Gastroesophageal sphincter (tissue), 4 donors: ENCODE data around the gene HS6ST3. TPM values are rescaled to one million over a fixed set of nuclear protein-coding genes. Genes with fewer than 3 reads are reported as not detected.

Experiments
- ATAC-seq: fragments of 150-250 bp; one replicate; pipeline ENCODE4 v1.9.1; 2016; ENCODE audit warnings: mild to moderate bottlenecking, moderate library complexity
- H3K27ac ChIP-seq, 4 donors: fragments of 200-600 bp; sonication (generic) in 3 of 4; 1 replicate in 3 of 4; 2 replicates in 1 of 4; pipeline ENCODE4 v1.5.1; 2016 to 2019
- H3K27me3 ChIP-seq: fragments of 200-600 bp; sonication (generic); one replicate; pipeline ENCODE4 v1.5.1; 2019
- H3K36me3 ChIP-seq, 2 donors: fragments of 200-600 bp; sonication (generic); one replicate each; pipeline ENCODE4 v1.5.1; 2019; ENCODE audit warnings: control low read depth in 1 of 2
- H3K4me1 ChIP-seq, 3 donors: fragments of 200-600 bp; sonication (generic); 1 replicate in 2 of 3; 2 replicates in 1 of 3; pipeline ENCODE4 v1.5.1; 2016 to 2019; ENCODE audit warnings: control low read depth in 2 of 3
- H3K4me3 ChIP-seq, 2 donors: fragments of 200-600 bp; sonication (generic); one replicate each; pipeline ENCODE4 v1.5.1; 2019; ENCODE audit warnings: mild to moderate bottlenecking in 1 of 2, moderate library complexity in 1 of 2
- H3K9me3 ChIP-seq, 3 donors: fragments of 200-600 bp; sonication (generic); one replicate each; pipeline ENCODE4 v1.5.1; 2017 to 2019; ENCODE audit warnings: control low read depth in 2 of 3
- EP300 ChIP-seq: sonication (generic); formaldehyde crosslinking; IDR thresholded peaks from one replicate; pipeline ENCODE4 v1.6.1; 2017; ENCODE audit warnings: antibody characterized with exemption, mild to moderate bottlenecking
- POLR2A ChIP-seq, 2 donors: fragments of 450-650 bp; IDR thresholded peaks; one replicate each; pipeline ENCODE4 v1.6.1; 2017; ENCODE audit warnings: antibody characterized with exemption in 2 of 2, mild to moderate bottlenecking in 2 of 2, moderate library complexity in 1 of 2
- POLR2AphosphoS5 ChIP-seq: sonication (generic); formaldehyde crosslinking; IDR thresholded peaks from one replicate; pipeline ENCODE4 v1.6.1; 2017; ENCODE audit warnings: antibody characterized with exemption
- WGBS, 2 donors: methylation state at CpG; one replicate each; pipeline ENCODE4 v1.1.5; 2018; ENCODE audit warnings: low coverage in 1 of 2; 5-methylcytosine and 5-hydroxymethylcytosine counted together
- total RNA-seq, 4 donors: library from RNA; depleted of rRNA; stranded (reverse); fragments of >200 nt; gene quantifications; one replicate each; pipeline ENCODE4 v1.1.0, GENCODE V29; 2016
- TF ChIP-seq, protein P1 (sequence below), 4 experiments: fragments of 200-600 bp in 2 of 4; fragments of 450-650 bp in 2 of 4; sonication (generic) in 1 of 4; IDR thresholded peaks; one replicate each; pipeline ENCODE4 v1.5.1; 2017 to 2019; ENCODE audit warnings: antibody characterized with exemption in 4 of 4, mild to moderate bottlenecking in 2 of 4, moderate library complexity in 2 of 4

The HS6ST3 gene
- total RNA-seq, 4 donors from 2014 or later = 3.4 to 13.2 (median 5.2) TPM

DNA sequence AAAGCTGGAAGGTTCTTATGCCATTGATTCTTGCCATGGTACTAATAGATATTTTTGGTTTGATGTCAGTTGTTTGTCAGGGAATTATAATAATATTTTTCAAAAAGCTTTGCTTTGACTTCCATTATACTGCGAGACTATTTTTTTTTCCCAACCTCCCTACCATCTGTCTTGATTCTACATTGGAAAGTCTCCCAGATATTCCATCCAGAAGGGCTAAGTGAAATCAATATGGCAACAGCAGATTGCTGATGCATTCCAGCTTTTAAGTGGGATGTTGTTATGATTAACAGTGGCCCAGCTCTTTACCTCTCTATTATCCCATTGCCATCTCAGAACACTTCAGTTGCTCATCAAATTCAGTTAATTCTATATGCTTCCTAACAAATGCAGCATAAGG is 657.0 kb downstream of the HS6ST3 start:
- H3K36me3 ChIP-seq = no peaks in the 10 kb centered on the region
- no peaks in the 10 kb centered on the region for H3K9me3 ChIP-seq
- no peak overlapping the region for H3K27ac ChIP-seq
- H3K4me1 ChIP-seq = no peaks in the 10 kb centered on the region
- ATAC-seq = no peak
- H3K27me3 ChIP-seq = no peaks in the 10 kb centered on the region
- TF ChIP-seq POLR2AphosphoS5 (no peak), EP300 (no peak), POLR2A (IDR thresholded peaks at IDR 0.05) (no peak)
- TF ChIP-seq, protein P1, sequence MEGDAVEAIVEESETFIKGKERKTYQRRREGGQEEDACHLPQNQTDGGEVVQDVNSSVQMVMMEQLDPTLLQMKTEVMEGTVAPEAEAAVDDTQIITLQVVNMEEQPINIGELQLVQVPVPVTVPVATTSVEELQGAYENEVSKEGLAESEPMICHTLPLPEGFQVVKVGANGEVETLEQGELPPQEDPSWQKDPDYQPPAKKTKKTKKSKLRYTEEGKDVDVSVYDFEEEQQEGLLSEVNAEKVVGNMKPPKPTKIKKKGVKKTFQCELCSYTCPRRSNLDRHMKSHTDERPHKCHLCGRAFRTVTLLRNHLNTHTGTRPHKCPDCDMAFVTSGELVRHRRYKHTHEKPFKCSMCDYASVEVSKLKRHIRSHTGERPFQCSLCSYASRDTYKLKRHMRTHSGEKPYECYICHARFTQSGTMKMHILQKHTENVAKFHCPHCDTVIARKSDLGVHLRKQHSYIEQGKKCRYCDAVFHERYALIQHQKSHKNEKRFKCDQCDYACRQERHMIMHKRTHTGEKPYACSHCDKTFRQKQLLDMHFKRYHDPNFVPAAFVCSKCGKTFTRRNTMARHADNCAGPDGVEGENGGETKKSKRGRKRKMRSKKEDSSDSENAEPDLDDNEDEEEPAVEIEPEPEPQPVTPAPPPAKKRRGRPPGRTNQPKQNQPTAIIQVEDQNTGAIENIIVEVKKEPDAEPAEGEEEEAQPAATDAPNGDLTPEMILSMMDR (IDR thresholded peaks at IDR 0.05) = no peak
- 63 to 70% methylated on average over 1 of the region's 1 CpG for WGBS, 2 donors
- H3K4me3 ChIP-seq = no peak overlapping the region

DNA sequence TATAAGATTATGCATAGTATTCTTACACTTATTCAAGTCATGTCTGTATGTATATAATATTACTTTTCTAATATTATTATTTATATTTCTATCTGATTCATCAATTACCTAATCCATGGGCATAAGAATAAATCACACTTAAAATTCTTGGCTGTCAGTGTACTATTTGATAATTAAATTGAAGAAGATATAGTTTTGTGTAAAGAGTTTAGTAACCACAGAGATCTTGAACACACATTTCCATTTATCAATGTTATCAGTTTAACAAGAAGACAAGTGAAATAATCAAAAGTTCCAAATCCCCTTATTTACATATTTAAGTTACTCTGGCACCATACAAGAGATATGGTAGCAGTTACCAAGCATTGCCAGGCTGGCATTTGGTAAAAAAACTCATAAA is 659.9 kb downstream of the HS6ST3 start:
- TF ChIP-seq EP300 (no peak), POLR2AphosphoS5 (no peak), POLR2A (IDR thresholded peaks at IDR 0.05) (no peak)
- TF ChIP-seq, protein P1 (IDR thresholded peaks at IDR 0.05) = no peak
- H3K4me3 ChIP-seq = no peak overlapping the region
- H3K4me1 ChIP-seq = no peaks in the 10 kb centered on the region
- H3K27ac ChIP-seq = no peak overlapping the region
- no peaks in the 10 kb centered on the region for H3K9me3 ChIP-seq
- no peaks in the 10 kb centered on the region for H3K27me3 ChIP-seq
- no peaks in the 10 kb centered on the region for H3K36me3 ChIP-seq
- no peak for ATAC-seq

- Histone ChIP-seq H3K27ac (no peak overlapping the region), H3K27me3 (no peaks in the 10 kb centered on the region), H3K4me3 (no peak overlapping the region), H3K36me3 (no peaks in the 10 kb centered on the region), H3K4me1 (no peaks in the 10 kb centered on the region), H3K9me3 (no peaks in the 10 kb centered on the region)
- ATAC-seq = no peak
- 90 to 100% methylated on average over 1 of the region's 1 CpG for WGBS, 2 donors
- TF ChIP-seq POLR2AphosphoS5 = no peak
- no peak for TF ChIP-seq EP300
- TF ChIP-seq POLR2A (IDR thresholded peaks at IDR 0.05) = no peak
- TF ChIP-seq, protein P1 (IDR thresholded peaks at IDR 0.05) = no peak
Observed at GRCh38 chr13:96751089-96751488, 661.2 kb downstream of the HS6ST3 start.

- H3K36me3 ChIP-seq = no peaks in the 10 kb centered on the region
- no peak overlapping the region for H3K27ac ChIP-seq
- TF ChIP-seq EP300 = no peak
- H3K27me3 ChIP-seq = no peaks in the 10 kb centered on the region
- no peaks in the 10 kb centered on the region for H3K4me1 ChIP-seq
- H3K9me3 ChIP-seq = no peaks in the 10 kb centered on the region
- no peak overlapping the region for H3K4me3 ChIP-seq
- ATAC-seq = no peak
Observed at GRCh38 chr13:96762876-96763275, 673.0 kb downstream of the HS6ST3 start.

GRCh38 chr13:96766306-96766705 is 676.4 kb downstream of the HS6ST3 start:
- Histone ChIP-seq H3K4me3 (no peak overlapping the region), H3K36me3 (no peaks in the 10 kb centered on the region), H3K4me1 (no peaks in the 10 kb centered on the region), H3K27ac (no peak overlapping the region), H3K9me3 (no peaks in the 10 kb centered on the region), H3K27me3 (no peaks in the 10 kb centered on the region)
- no peak for ATAC-seq
- TF ChIP-seq EP300 = no peak
- TF ChIP-seq, protein P1 (IDR thresholded peaks at IDR 0.05) = no peak
- no peak for TF ChIP-seq POLR2A (IDR thresholded peaks at IDR 0.05)
- no peak for TF ChIP-seq POLR2AphosphoS5
- 47 to 58% methylated on average over 3 of the region's 3 CpGs for WGBS, 2 donors

DNA sequence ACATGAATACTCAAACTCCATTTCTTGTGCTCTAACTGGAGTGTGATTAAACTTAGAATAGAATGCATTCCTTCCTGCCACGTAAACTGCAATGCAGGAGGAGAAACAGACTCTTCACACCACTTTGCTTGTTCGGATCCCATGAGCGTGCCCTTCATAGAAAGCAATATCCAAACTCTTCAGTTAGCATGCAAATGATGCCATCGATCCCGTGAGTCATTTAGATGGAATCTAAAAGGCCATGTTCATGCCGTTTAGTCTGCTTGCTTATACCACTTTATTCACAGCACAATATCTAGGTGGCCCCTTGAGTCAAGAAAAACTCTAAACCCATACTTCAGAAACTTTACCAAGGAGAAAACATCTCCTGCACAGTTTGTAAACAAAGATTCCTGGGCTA is 678.6 kb downstream of the HS6ST3 start:
- 86% methylated on average over 5 to 6 of the region's 6 CpGs for WGBS, 2 donors

More for the DNA sequence above, 678.6 kb downstream of the HS6ST3 start:
- Histone ChIP-seq H3K27me3 (no peaks in the 10 kb centered on the region), H3K4me1 (no peaks in the 10 kb centered on the region), H3K9me3 (no peaks in the 10 kb centered on the region), H3K4me3 (no peak overlapping the region), H3K27ac (no peak overlapping the region), H3K36me3 (no peaks in the 10 kb centered on the region)
- no peak for ATAC-seq
- TF ChIP-seq POLR2AphosphoS5 (no peak), POLR2A (IDR thresholded peaks at IDR 0.05) (no peak), EP300 (no peak)
- TF ChIP-seq, protein P1 (IDR thresholded peaks at IDR 0.05) = no peak
